ENCODE results near the gene RTP4.

- no peak for TF ChIP-seq CTCF (optimal IDR thresholded peaks at IDR 0.05 in 1 of 3, IDR thresholded peaks at IDR 0.05 in 1 of 3, conservative IDR thresholded peaks at IDR 0.05 in 1 of 3; ENCODE audit: extremely low read depth in 1 of 3, insufficient read depth in 2 of 3, low read length in 3 of 3)
- no peak for TF ChIP-seq EZH2 (IDR thresholded peaks at IDR 0.05; ENCODE audit: low read length)
These were observed 883 bp downstream of the RTP4 start for GRCh38 chr3:187369089-187369447.

Measured in keratinocyte (primary cell).